LNCAP (cell line): ENCODE results near the gene C10orf90.

Experiments used
- TF ChIP-seq, protein P1 (sequence below): fragments of 450-650 bp; IDR thresholded peaks from 2 replicates; pipeline ENCODE4 v1.5.1; 2017; ENCODE audit warnings: mild to moderate bottlenecking

Gene C10orf90

DNA sequence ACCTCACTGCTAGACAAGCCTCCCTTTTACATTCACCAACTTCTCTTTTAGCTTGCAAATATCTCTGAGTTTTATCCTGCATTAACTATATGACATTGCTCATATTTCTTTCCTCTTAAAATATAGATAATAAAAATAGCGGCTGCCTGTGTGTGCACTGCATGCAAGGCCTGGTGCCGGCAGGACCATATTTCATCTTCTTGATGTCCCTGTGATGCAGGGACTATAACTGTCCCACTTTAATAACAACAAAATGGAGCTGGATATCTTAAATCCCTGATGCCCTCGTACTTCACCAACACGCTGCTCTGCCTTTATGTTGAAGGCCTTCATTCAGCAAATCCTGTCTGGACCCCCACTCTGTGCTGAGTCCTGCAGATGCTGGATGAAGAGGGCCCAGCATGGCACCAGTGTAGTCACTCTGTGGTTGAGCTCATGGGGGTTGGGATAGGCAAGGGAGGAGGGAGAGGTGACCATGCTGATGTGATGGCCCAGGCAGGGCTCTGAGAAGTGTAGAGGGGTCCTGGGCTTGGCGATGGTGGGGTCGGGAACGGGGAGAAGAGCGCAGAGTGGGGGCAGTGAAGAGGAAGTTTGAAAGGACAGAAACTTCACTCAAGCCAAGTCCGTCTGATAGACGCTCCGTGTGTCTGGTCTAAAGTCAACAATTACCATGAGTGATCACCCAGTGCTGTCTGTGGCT, 40.4 kb downstream of the C10orf90 start:
- TF ChIP-seq, protein P1, sequence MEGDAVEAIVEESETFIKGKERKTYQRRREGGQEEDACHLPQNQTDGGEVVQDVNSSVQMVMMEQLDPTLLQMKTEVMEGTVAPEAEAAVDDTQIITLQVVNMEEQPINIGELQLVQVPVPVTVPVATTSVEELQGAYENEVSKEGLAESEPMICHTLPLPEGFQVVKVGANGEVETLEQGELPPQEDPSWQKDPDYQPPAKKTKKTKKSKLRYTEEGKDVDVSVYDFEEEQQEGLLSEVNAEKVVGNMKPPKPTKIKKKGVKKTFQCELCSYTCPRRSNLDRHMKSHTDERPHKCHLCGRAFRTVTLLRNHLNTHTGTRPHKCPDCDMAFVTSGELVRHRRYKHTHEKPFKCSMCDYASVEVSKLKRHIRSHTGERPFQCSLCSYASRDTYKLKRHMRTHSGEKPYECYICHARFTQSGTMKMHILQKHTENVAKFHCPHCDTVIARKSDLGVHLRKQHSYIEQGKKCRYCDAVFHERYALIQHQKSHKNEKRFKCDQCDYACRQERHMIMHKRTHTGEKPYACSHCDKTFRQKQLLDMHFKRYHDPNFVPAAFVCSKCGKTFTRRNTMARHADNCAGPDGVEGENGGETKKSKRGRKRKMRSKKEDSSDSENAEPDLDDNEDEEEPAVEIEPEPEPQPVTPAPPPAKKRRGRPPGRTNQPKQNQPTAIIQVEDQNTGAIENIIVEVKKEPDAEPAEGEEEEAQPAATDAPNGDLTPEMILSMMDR = no peak

DNA sequence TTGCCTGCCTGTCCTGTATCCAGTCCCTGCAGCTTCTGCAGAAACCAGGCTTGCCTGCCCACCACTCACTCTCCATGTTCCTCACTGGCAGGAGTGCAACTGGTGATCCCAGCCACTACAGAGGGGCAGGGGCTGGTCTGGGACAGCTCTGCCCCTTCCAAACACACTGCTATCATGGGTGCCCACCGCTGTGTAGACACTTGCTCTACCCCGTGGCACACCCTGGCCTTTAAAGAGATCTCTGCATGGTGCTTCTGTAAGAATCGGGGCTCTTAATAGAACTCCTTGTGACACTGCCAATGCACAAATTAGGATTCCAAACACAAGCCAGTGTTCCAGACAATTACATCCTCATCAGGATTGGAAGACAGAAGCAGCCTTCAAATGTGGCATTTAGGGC, 41.7 kb downstream of the C10orf90 start:
- TF ChIP-seq, protein P1 = no peak

DNA sequence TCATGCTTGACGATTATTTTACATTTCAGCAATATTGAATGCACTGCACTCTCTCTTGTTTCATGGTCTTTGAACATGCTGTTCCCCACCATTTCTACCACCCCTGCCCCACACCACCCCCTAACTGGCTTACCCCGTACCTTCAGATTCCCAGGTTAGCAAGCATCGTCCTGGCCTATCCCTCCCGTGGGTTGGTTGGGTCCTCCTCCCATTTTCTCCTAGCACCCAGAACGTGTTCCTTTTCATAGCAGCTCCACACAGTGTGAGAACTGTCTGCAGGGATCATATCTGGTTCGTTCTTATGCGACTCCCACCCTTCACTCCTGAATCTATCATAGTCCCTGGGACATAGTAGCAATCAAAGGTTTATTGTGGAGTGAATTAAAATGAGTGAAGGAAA, 48.6 kb downstream of the C10orf90 start:
- TF ChIP-seq, protein P1 = no peak

DNA sequence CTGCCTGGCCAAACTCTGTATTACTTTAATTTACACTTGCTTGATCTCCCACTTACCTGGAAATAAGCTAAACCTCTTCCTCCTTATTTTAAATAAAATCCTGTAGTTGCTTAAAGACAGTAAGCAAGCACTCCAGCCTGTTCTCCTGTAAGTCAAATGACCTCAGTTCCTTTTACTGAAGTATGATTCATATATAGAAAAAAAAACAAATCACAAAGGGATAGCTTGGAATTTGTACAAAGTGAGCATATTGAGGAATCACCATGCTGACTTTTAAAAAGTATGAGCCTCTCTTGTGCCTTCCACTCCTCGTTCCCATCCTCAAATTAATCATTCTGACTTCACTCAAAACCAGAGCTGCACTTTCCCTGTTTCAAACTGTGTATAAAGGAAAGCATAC, 52.0 kb downstream of the C10orf90 start:
- TF ChIP-seq, protein P1 = no peak

DNA sequence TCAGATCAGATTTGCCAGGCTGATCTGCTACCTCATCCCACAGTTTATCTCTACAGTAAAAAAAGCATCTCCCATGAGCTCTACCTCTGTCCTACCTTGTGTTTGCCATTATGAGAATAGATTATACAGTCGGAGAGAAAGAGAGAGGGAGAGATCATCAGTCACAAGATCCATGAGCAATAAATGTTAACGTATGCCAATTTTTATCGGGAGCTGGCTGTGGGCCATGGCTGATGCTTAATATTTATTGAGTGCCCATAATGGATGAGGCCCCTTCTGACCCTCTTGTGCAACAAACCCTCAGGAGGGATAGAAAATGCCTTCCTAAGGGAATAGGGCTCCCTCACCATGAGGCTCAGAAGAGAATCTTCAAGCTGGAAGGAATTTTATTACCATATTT, 52.8 kb downstream of the C10orf90 start:
- TF ChIP-seq, protein P1 = no peak

DNA sequence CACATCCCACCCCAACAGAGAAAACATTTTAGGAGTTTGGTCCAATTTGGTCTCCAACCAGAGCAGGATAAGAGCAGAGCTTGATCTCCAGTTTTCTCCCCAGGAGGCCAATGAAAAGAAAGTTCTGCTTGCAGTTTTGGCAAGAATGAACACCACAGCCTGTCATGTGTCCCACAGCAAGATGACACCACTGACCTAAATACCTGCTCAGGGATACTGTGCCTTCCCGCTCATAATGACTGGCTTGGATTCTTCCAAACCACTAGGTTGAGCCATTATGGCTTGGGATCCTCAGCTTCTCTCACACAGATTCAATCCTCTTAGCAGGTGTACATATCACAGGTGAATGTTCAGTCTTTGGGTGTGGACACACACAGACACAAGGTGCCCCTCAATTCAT, 53.3 kb downstream of the C10orf90 start:
- TF ChIP-seq, protein P1 = no peak

DNA sequence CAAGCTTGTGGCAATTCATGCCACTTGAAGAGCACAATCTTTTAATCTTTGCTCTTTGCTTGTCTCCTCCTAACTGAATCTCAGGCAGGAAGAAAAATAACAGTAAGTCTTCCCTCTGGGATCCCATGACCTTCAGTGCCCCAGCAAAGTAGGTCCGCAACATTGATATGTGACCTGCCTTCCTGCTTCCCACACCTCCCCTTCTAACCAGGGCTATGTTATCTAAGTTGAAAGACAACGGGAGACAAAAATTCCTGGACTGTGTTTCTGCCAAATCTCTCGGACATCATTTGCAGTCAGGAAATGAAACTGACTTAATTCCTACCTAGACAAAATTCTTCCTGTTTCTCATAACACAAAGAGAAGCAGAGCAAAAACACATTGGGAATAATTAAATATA, 53.8 kb downstream of the C10orf90 start:
- TF ChIP-seq, protein P1 = no peak

DNA sequence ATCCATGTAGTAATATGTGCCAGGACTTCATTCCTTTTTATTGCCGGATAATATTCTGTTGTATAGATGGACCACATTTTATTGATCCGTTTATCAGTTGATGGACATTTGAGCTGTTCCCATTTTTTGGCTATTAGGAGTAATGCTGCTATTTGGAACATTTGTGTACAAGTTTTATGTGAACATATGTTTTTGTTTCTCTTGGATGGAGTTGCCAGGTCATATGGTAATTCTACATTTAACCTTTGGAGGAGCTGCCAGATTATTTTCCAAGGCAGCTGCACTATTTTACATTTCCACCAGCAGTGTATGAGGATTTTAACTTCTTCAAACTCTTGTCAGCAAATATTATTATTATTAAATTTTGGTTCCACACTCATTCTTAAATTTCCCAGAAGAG, 59.2 kb downstream of the C10orf90 start:
- TF ChIP-seq, protein P1 = no peak
